SK-N-SH treated with all-trans-retinoic acid at 6 μM for 48 hours (cell line): Measurements from ENCODE around the gene TMEM192.

Source experiments
- ARNTL ChIP-seq: fragments of 450-650 bp; formaldehyde crosslinking; IDR thresholded peaks from 2 replicates; pipeline ENCODE4 v1.5.0; 2020; ENCODE audit warnings: low read depth, mild to moderate bottlenecking, moderate library complexity, borderline replicate concordance
- CSDC2 ChIP-seq: fragments of 250-450 bp; sonication (Bioruptor Pico); IDR thresholded peaks from 2 replicates; pipeline ENCODE4 v1.5.0; 2020; ENCODE audit warnings: mild to moderate bottlenecking, moderate library complexity
- ESRRG ChIP-seq: fragments of 250-450 bp; sonication (Bioruptor Pico); IDR thresholded peaks from 2 replicates; pipeline ENCODE4 v1.6.1; 2021; ENCODE audit warnings: mild to moderate bottlenecking
- ISL1 ChIP-seq: fragments of 250-450 bp; sonication (Bioruptor Pico); IDR thresholded peaks from 2 replicates; pipeline ENCODE4 v2.1.2; 2022; ENCODE audit warnings: mild to moderate bottlenecking, moderate library complexity
- OSR1 ChIP-seq: fragments of 250-450 bp; sonication (Bioruptor Pico); IDR thresholded peaks from 2 replicates; pipeline ENCODE4 v1.8.0; 2022; ENCODE audit warnings: moderate library complexity, mild to moderate bottlenecking, inconsistent platforms
- PATZ1 ChIP-seq: fragments of 250-450 bp; sonication (Bioruptor Pico); IDR thresholded peaks from 2 replicates; pipeline ENCODE4 v1.8.0; 2020; ENCODE audit warnings: mild to moderate bottlenecking, moderate library complexity, borderline replicate concordance
- PPARA ChIP-seq: fragments of 250-450 bp; sonication (Bioruptor Pico); IDR thresholded peaks from 2 replicates; pipeline ENCODE4 v1.5.0; 2020; ENCODE audit warnings: mild to moderate bottlenecking, borderline replicate concordance
- RARB ChIP-seq: fragments of 250-450 bp; sonication (Bioruptor Pico); IDR thresholded peaks from 2 replicates; pipeline ENCODE4 v1.8.0; 2021; ENCODE audit warnings: mild to moderate bottlenecking, moderate library complexity
- SNAI2 ChIP-seq: fragments of 250-450 bp; sonication (Bioruptor Pico); IDR thresholded peaks from 2 replicates; pipeline ENCODE4 v1.5.0; 2020; ENCODE audit warnings: mild to moderate bottlenecking, moderate library complexity
- TCF4 ChIP-seq: fragments of 250-450 bp; sonication (Bioruptor Pico); IDR thresholded peaks from 2 replicates; pipeline ENCODE4 v1.8.0; 2021; ENCODE audit warnings: mild to moderate bottlenecking, moderate library complexity, borderline replicate concordance
- ZC3H10 ChIP-seq: fragments of 250-450 bp; sonication (Bioruptor Pico); IDR thresholded peaks from 2 replicates; pipeline ENCODE4 v1.5.1; 2021; ENCODE audit warnings: mild to moderate bottlenecking, moderate library complexity
- ZFP3 ChIP-seq: fragments of 250-450 bp; sonication (Bioruptor Pico); IDR thresholded peaks from 2 replicates; pipeline ENCODE4 v1.5.0; 2020; ENCODE audit warnings: mild to moderate bottlenecking, moderate library complexity
- ZFP30 ChIP-seq: fragments of 450-650 bp; formaldehyde crosslinking; IDR thresholded peaks from 2 replicates; pipeline ENCODE4 v1.5.0; 2022; ENCODE audit warnings: mild to moderate bottlenecking, moderate library complexity
- TF ChIP-seq, protein P1 (sequence below): fragments of 250-450 bp; sonication (Bioruptor Pico); IDR thresholded peaks from 2 replicates; pipeline ENCODE4 v1.5.0; 2020; ENCODE audit warnings: mild to moderate bottlenecking, moderate library complexity

GRCh38 chr4:165079476-165079875 lies 33.2 kb downstream of the TMEM192 start:
- TF ChIP-seq ZFP3 (CRISPR knock-in tag), result no peak
- no peak for TF ChIP-seq OSR1 (CRISPR knock-in tag)
- no peak for TF ChIP-seq ZC3H10
- no peak for TF ChIP-seq ISL1
- no peak for TF ChIP-seq ESRRG (CRISPR knock-in tag)
- TF ChIP-seq TCF4 (CRISPR knock-in tag), result no peak
- TF ChIP-seq ARNTL (CRISPR knock-in tag), result no peak
- TF ChIP-seq PATZ1 (CRISPR knock-in tag), result no peak
- TF ChIP-seq SNAI2 (CRISPR knock-in tag), result no peak
- no peak for TF ChIP-seq ZFP30 (CRISPR knock-in tag)
- TF ChIP-seq, protein P1, sequence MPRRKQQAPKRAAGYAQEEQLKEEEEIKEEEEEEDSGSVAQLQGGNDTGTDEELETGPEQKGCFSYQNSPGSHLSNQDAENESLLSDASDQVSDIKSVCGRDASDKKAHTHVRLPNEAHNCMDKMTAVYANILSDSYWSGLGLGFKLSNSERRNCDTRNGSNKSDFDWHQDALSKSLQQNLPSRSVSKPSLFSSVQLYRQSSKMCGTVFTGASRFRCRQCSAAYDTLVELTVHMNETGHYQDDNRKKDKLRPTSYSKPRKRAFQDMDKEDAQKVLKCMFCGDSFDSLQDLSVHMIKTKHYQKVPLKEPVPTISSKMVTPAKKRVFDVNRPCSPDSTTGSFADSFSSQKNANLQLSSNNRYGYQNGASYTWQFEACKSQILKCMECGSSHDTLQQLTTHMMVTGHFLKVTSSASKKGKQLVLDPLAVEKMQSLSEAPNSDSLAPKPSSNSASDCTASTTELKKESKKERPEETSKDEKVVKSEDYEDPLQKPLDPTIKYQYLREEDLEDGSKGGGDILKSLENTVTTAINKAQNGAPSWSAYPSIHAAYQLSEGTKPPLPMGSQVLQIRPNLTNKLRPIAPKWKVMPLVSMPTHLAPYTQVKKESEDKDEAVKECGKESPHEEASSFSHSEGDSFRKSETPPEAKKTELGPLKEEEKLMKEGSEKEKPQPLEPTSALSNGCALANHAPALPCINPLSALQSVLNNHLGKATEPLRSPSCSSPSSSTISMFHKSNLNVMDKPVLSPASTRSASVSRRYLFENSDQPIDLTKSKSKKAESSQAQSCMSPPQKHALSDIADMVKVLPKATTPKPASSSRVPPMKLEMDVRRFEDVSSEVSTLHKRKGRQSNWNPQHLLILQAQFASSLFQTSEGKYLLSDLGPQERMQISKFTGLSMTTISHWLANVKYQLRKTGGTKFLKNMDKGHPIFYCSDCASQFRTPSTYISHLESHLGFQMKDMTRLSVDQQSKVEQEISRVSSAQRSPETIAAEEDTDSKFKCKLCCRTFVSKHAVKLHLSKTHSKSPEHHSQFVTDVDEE (CRISPR knock-in tag), result no peak
- TF ChIP-seq RARB (CRISPR knock-in tag), result no peak
- no peak for TF ChIP-seq PPARA (CRISPR knock-in tag)
- no peak for TF ChIP-seq CSDC2 (CRISPR knock-in tag)
